NCI-H446 (cell line): ENCODE measurements around the gene VGLL4.

Source experiments
- DNase-seq, 2 experiments: peaks; one replicate each; lab custom pipeline; 2025; lab: John Stamatoyannopoulos, UW

VGLL4 gene

GRCh38 chr3:11653298-11654055 lies 9.8 kb upstream of the VGLL4 start:
- DNase-seq: no peak

DNA sequence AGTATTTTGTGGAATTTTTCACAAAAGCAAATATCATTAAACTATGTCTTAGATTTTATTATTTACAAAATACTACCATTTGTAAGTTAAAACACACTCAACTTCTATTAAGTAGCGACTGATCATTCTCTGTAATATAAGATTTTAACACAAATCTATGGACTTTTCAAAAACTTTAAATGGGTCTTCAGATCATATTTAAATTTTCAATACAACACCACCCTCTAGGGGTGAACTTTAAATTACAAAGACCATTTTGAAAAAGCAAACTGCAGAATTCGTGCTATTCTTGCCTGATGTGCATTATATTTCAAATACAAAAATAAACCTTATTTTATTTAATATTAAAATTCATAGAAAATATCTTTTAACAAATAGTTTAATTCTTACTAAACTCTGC lies 8.2 kb upstream of the VGLL4 start:
- peak in 1 of 2 experiments; percentile 18 for DNase-seq

DNA sequence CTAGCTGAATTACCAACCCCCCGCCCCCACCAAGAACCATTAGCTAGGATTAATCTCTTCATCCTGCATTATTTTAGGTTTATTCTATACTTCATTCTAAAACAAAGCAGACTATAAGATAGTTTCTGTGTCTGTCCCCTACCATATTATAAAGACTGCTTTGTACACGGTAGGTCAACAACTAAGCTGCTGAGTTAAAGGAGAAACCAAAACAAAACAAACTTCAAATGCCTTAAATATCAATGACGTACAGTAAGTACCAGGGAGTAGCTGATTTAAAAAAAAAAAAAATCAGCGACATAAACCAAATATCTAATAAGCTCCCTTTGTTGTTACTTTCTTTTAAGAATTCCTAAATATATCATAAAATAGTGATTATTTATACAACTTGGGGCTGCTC lies 7.8 kb upstream of the VGLL4 start:
- no peak for DNase-seq

DNA sequence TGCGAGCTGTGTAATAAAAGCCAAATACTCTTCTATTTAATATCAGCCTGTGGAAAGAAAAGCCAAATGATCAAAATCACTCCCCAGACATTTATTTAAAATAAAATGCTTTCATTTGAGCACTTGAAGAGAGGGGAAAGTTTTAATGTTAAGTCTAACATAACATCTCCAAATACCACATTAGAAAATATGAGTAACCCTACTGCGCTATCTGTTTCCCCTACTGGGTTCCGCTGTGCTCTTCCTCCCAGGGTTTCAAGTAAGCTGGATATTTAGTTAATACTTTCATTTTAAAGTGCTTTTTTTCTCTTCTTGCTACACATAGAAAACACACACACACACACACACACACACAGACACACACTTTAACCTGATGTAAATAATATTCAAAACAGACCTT lies 6.7 kb upstream of the VGLL4 start:
- DNase-seq: no peak

- DNase-seq: no peak
These were observed 5.0 kb upstream of the VGLL4 start for GRCh38 chr3:11648735-11649134.

- DNase-seq: peak in 1 of 2 experiments; percentile 29
These were observed 513 bp downstream of the VGLL4 start for GRCh38 chr3:11643201-11643603.

GRCh38 chr3:11642431-11643191 lies 1.1 kb downstream of the VGLL4 start:
- peak in 1 of 2 experiments; percentile 65 for DNase-seq

GRCh38 chr3:11641683-11642430 lies 1.9 kb downstream of the VGLL4 start:
- DNase-seq: no peak

- no peak for DNase-seq
These were observed 2.4 kb downstream of the VGLL4 start for GRCh38 chr3:11641316-11641682.

- no peak for DNase-seq
These were observed 3.6 kb downstream of the VGLL4 start for GRCh38 chr3:11640009-11640673.

DNA sequence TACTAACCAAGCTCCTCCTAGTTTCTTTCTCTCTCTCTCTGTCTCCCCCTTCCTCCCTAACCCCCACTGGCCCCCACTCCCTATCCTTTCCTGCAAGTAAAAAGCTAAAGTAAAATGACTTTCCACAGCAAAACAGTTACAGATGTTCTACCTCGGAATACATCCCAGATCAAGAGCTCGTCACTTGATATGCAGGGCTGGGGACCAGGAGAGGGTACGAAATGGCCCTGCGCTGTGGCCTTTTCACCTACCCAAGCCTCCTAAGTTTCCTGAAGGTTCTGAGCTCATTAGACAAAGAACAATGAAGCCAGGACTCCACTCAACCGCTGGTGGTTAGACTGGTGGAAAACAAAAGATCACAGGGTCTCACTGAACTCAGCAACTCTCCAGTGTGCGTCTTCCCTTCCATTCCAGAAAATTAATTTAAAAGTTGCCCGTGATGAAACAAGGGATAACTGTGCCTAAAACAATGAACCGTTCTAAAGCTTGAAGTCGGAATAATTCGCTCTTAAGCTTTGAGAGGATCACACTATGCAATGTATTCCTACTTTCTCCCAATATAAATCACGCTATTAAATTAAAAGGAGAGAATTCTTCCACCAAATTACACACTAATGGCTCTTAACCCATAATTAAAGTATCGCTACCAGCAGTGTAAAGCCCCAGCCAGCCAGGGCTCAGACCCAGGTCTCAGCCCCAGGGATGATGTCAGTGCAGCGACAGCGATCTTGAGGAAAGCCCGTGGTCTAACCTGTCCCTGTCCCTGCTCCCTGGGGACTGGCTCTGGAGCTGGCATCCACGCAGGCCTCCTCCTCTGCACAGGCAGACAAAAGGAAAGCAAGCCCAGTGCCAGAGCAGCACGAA lies 5.0 kb downstream of the VGLL4 start:
- no peak for DNase-seq

DNA sequence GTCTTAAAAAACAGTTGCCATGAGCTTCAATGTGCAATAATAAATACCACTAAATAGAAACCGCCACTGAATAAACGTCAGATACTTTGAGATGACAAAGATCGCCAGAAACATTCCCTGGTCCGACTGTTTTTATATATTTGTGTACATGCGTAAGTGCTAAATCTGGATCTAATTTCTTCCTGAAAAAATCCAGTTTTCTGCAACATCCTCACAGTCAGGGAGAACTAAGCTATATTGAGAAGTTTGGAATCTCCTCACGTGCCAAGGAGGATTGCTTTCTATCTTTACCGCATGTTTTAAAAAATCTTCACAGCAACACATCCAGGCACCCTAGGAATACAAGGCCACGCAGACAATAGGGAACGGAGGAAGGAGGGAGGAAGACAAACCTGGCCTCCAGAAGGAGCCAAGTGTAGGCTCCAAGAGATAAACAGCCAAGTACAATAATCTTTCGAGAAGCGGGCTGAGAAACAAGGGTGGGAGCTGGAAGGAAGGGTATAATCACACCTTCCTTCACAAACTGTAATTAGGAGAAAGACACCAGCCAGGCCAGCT lies 5.7 kb downstream of the VGLL4 start:
- no peak for DNase-seq

DNA sequence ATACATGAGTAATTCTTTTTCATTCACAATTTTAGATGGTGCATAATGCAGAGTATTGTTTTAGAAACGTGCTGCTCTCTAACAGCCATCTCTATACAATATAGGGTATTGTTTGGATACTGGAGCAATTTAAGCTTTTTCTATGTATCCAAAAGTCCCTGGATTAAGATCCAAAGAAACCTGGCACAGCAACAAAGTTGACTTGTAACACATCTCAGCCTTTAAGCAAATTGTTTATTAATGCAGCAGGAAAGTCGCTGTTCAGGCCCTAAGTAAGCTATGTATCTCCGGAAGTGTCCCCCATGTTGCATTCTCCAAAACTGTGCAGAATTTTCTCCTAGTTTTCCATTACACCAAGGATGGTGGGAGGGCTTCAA lies 7.3 kb downstream of the VGLL4 start:
- no peak for DNase-seq

GRCh38 chr3:11635680-11636393 lies 7.9 kb downstream of the VGLL4 start:
- no peak for DNase-seq

DNA sequence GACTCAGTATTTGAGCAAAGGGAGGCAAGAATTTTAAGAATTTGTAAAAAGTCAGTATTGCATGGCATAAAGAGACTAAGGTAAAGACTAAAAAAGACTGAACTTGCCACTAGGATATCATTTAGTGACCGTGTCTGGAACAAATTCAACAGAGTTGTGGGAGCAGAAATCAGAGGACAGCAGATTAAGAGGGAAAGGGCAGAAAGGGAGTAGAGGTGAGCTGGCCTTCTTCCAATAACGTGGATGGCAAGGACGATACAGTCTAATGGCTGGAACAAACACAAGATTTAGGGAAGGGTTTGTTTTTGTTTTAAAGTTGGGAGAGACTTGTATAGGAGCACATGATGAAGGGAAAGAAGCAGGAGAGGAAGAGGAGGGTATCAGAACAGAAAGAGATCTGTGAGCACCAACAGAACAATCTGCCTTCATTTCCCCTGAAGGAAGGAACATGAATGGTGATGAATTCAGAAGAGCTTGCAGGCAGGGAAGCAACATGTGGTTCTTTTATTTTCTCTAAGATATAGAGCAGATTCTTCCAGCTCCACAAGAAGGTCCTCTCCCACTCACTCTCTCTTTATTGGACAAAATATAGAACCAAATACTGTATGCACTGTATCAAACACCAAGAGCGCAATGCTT lies 8.6 kb downstream of the VGLL4 start:
- DNase-seq: no peak

GRCh38 chr3:11634081-11634635 lies 9.6 kb downstream of the VGLL4 start:
- DNase-seq: no peak

GRCh38 chr3:11632966-11633365 lies 10.7 kb downstream of the VGLL4 start:
- no peak for DNase-seq

GRCh38 chr3:11632564-11632963 lies 11.2 kb downstream of the VGLL4 start:
- no peak for DNase-seq

DNA sequence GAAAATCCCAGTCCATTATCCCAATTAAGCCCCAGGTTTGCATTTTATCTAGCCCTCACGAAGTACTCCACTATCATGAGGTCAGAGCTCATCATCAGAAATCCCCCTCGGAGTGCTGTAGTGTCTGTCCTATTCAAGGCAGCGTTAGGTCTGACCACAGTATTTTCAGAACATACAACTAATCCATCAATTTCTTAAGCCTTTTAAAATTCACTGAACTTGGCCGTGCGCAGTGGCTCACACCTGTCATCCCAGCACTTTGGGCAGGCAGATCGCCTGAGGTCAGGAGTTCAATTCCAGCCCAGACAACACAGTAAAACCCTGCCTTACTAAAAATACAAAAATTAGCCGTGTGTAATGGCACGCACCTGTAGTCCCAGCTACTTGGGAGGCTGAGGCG lies 11.9 kb downstream of the VGLL4 start:
- DNase-seq: no peak

- no peak for DNase-seq
These were observed 14.0 kb downstream of the VGLL4 start for GRCh38 chr3:11629716-11630115.
